ENCODE results near the gene FRY.

The FRY gene

DNA sequence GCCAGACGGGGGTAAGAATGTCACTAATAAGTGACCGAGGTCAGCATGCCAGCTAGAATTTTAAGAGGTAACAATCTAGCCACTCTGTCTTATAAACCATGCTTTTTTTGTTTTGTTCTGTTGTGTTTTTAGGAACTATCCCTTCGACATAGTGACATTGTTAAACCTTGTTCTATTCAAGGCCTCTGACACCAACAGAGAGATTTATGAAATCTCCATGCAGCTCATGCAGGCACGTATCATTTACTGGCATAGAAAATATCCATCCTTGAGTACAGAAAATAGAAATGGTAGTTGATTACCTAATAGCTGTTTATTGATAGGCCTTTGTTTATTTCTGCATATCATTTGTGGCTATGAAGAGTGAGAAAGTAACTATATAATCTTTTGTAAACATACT is 170.2 kb downstream of the FRY start:
- no peak overlapping the region for H3K4me3 ChIP-seq (ENCODE audit: low read depth, low read length)
- TF ChIP-seq, protein P1, sequence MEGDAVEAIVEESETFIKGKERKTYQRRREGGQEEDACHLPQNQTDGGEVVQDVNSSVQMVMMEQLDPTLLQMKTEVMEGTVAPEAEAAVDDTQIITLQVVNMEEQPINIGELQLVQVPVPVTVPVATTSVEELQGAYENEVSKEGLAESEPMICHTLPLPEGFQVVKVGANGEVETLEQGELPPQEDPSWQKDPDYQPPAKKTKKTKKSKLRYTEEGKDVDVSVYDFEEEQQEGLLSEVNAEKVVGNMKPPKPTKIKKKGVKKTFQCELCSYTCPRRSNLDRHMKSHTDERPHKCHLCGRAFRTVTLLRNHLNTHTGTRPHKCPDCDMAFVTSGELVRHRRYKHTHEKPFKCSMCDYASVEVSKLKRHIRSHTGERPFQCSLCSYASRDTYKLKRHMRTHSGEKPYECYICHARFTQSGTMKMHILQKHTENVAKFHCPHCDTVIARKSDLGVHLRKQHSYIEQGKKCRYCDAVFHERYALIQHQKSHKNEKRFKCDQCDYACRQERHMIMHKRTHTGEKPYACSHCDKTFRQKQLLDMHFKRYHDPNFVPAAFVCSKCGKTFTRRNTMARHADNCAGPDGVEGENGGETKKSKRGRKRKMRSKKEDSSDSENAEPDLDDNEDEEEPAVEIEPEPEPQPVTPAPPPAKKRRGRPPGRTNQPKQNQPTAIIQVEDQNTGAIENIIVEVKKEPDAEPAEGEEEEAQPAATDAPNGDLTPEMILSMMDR (IDR thresholded peaks at IDR 0.05; ENCODE audit: control insufficient read depth, extremely low read depth, insufficient read depth) = no peak
- DNase-seq (ENCODE audit: low read depth) = no peak

DNA sequence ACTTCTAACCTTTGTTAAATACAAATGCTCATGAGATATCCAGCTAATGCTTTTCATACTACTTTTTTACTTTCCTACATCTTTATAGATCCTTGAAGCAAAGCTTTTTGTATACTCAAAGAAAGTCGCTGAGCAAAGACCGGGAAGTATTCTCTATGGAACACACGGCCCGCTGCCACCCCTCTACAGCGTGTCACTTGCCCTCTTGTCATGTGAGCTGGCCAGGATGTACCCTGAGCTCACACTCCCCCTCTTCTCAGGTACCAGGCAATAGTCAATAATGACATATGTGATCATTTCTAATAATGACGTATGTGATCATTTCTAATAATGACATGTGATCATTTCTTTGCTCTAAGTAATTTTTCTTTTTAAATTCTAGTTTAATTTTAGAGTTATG is 170.7 kb downstream of the FRY start:
- no peak overlapping the region for H3K4me3 ChIP-seq (ENCODE audit: low read depth, low read length)
- TF ChIP-seq, protein P1 (IDR thresholded peaks at IDR 0.05; ENCODE audit: control insufficient read depth, extremely low read depth, insufficient read depth) = no peak
- DNase-seq (ENCODE audit: low read depth) = no peak

DNA sequence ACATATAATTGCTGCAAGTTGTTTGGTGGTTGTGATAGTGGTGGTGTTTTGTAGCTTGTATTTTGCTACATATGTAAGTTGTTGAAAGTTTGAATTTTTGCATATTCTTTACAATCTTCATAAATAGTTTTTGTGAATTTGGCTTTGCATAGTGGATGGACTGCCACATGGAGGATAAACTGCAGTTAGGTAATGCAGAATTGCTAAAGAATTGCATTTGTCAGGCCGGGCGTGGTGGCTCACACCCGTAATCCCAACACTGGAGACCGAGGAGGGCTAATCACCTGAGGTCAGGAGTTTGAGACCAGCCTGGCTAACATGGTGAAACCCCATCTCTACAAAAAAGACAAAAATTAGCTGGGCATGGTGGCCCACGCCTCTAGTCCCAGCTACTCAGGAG is 171.6 kb downstream of the FRY start:
- no peak overlapping the region for H3K4me3 ChIP-seq (ENCODE audit: low read depth, low read length)
- DNase-seq (ENCODE audit: low read depth) = no peak
- TF ChIP-seq, protein P1 (IDR thresholded peaks at IDR 0.05; ENCODE audit: control insufficient read depth, extremely low read depth, insufficient read depth) = no peak

DNA sequence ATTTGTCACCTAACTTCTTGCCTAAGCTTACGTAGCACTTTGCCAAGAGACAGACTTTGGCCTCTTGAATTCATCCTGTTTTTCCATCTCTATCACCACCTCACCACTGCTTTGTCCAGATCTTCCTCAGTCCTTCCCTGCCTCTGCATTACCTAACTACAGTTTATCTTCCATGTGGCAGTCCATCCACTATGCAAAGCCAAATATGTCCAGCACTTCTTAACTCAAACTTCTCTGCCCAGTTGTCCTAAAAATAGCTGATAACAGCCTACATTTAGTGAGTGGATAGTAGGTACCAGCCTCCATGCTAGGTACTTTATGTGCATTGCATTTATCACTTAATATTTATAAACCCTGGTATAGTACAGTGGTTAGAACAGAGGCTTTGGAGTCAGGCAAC is 172.2 kb downstream of the FRY start:
- H3K4me3 ChIP-seq (ENCODE audit: low read depth, low read length) = no peak overlapping the region
- TF ChIP-seq, protein P1 (IDR thresholded peaks at IDR 0.05; ENCODE audit: control insufficient read depth, extremely low read depth, insufficient read depth) = no peak
- no peak for DNase-seq (ENCODE audit: low read depth)

DNA sequence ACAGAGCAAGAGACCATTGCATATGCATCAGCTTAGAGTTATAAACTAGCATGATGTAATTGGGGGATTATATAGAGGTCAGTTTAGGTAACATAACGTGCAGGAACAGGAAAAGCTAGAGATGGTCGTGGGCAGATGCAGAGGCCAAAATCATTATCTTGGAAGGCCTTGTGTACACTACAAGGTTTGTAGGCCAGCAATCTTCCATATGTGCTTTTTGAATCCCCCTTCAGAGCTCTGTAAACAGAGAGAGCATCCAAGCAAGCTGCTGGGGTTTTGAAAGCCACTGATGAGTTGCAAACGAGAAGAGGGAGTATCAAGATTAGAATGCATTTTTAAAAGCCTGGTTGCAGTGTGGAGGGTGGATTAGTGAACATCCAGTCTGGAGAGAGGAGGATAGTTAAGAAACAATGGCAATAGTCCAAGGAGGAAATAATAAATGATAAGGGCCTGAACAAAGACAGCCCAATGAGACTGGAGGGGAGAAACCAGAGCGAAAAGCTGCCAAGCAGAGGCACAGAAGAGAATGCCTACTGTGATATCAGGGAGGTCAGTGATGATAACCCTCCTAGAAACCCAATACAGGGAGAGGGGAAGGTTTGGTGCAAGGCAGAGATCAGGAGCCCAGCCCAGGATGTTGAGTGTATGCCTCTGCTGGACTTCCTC is 174.0 kb downstream of the FRY start:
- peak; percentile 13 for DNase-seq (ENCODE audit: low read depth)
- no peak overlapping the region for H3K4me3 ChIP-seq (ENCODE audit: low read depth, low read length)
- TF ChIP-seq, protein P1 (IDR thresholded peaks at IDR 0.05; ENCODE audit: control insufficient read depth, extremely low read depth, insufficient read depth) = no peak

DNA sequence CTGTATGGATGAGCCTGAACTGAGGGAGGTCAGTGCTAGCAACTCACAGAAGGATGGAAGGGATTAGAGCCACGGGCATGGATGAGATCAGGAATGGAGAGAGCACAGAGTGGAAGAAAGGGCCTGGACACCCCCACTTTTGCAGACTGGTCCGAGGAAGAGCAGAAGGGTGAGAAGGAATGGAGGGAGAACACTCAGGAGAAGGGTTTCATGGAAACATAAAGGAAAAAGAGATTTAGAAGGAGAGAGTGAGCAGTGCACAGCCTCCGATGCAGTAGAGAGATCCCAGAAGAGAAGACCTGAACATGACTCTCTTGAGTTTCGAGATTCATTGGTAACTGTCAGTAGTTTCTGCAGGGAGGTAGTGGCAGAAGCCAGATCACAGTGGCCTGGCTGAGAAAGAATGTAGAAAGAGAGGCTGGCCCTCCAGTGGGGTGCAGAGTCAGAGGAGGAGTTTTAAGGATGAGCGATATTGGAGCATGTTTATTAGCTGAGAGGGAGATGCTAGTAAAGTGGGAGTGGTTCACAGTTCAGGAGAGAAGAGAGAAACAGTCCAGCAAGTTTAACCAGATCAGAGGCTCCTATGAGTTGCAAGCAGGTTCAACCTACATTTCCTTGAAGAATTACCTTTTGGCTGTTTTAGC is 174.6 kb downstream of the FRY start:
- DNase-seq (ENCODE audit: low read depth) = peak; percentile 34
- H3K4me3 ChIP-seq (ENCODE audit: low read depth, low read length) = no peak overlapping the region
- TF ChIP-seq, protein P1 (IDR thresholded peaks at IDR 0.05; ENCODE audit: control insufficient read depth, extremely low read depth, insufficient read depth) = no peak

DNA sequence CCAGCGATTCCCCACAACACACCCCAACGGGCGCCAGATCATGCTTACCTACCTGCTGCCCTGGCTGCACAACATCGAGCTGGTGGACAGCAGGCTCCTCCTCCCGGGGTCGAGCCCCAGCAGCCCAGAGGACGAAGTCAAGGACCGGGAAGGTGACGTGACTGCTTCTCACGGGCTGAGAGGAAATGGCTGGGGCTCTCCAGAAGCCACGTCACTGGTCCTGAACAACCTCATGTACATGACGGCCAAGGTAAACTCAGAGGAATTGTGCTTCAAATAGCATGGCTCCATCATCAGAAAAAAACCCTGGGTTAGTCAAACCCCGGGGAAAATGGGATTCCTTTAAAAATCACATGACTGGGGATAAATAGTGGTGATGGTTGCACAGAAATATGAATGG is 177.3 kb downstream of the FRY start:
- DNase-seq (ENCODE audit: low read depth) = no peak
- TF ChIP-seq, protein P1 (IDR thresholded peaks at IDR 0.05; ENCODE audit: control insufficient read depth, extremely low read depth, insufficient read depth) = no peak
- no peak overlapping the region for H3K4me3 ChIP-seq (ENCODE audit: low read depth, low read length)

All from LNCaP clone FGC (cell line).